ENCODE results near the gene OGFOD3.
A peak's percentile ranks its signal among the peaks of the same experiment; 100 is the strongest.

OGFOD3 gene

DNA sequence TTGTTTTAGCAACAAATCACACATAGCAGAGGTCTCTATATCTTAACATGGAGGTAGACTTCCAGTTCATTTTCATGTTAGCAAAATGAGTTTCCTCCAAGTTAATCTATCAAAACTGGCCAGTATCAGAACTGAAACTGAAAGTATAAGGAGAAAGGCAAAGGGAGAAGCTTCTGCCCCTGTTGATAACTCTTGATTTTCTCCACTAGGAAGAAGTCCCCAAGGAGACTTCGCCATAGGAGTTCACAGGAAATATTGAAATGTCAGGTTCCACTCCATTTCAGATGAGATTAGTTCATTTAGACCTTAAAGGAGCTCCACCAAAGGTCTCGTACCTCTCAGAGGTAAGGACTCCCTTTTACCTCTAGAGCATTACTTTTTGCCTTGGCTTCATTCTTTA, 1.2 kb upstream of the OGFOD3 start:
- H3K4me3 ChIP-seq (ENCODE audit: low read depth in 1 of 2, low read length in 2 of 2) = peak overlapping the region; percentile 81 to 95; a peak in 3 of 4 replicates
- peaks cover 18% of the 10 kb centered on the region for H4K20me1 ChIP-seq (ENCODE audit: insufficient read depth, low read length)
- H3K9ac ChIP-seq (ENCODE audit: low read depth, low read length) = peak overlapping the region; percentile 85
- DNase-seq (no peak), ATAC-seq (ENCODE audit: insufficient read depth, low read depth) (no peak)
- H3K79me2 ChIP-seq (ENCODE audit: insufficient read depth, low read length) = peaks cover 38% of the 10 kb centered on the region
- peak overlapping the region; percentile 97 for H3K27ac ChIP-seq (ENCODE audit: low read length)
- peak overlapping the region; percentile 97 for H3K4me2 ChIP-seq (ENCODE audit: insufficient read depth, low read length)
- H3K9me3 ChIP-seq (ENCODE audit: insufficient read depth, low read length, severe bottlenecking) = no peaks in the 10 kb centered on the region
- no peaks in the 10 kb centered on the region for H3K27me3 ChIP-seq (ENCODE audit: insufficient read depth, low read length, poor library complexity)
- TF ChIP-seq CTCF (IDR thresholded peaks at IDR 0.05; ENCODE audit: borderline replicate concordance, extremely low read depth, low read length, poor library complexity, severe bottlenecking) (no peak), EZH2 (IDR thresholded peaks at IDR 0.05; ENCODE audit: borderline replicate concordance, low read depth, low read length, severe bottlenecking) (no peak)
- H2AFZ ChIP-seq (ENCODE audit: low read depth, low read length) = 0 out of 2 replicates have a peak overlapping the region, but pooled peaks have one; percentile 93
- peaks cover 27% of the 10 kb centered on the region for H3K36me3 ChIP-seq (ENCODE audit: insufficient read depth, low read length)
- H3K4me1 ChIP-seq (ENCODE audit: insufficient read depth, low read length) = peaks cover 35% of the 10 kb centered on the region

DNA sequence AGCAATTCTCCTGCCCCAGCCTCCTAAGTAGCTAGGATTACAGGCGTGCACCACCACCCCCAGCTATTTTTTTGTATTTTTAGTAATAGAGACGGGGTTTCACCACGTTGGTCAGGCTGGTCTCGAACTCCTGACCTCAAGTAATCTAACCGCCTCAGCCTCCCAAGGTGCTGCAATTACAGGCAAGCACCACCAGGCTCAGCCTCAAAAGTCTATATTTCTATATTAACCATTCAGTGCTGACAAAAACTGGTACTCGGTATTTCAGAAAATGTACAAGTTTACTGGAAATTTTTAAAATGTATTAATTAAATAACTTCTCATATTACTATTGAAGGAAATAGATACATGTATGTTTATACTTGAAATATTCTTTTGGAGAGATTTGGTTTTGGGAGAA, 1.6 kb downstream of the OGFOD3 start:
- no peaks in the 10 kb centered on the region for H3K9me3 ChIP-seq (ENCODE audit: insufficient read depth, low read length, severe bottlenecking)
- H3K36me3 ChIP-seq (ENCODE audit: insufficient read depth, low read length) = peaks cover 31% of the 10 kb centered on the region
- no peaks in the 10 kb centered on the region for H3K27me3 ChIP-seq (ENCODE audit: insufficient read depth, low read length, poor library complexity)
- ATAC-seq (ENCODE audit: insufficient read depth, low read depth) = no peak
- DNase-seq = no peak
- no peak overlapping the region for H3K4me3 ChIP-seq (ENCODE audit: low read depth in 1 of 2, low read length in 2 of 2)
- H3K27ac ChIP-seq (ENCODE audit: low read length) = no peak overlapping the region
- H3K4me2 ChIP-seq (ENCODE audit: insufficient read depth, low read length) = no peak overlapping the region
- H4K20me1 ChIP-seq (ENCODE audit: insufficient read depth, low read length) = peaks cover 18% of the 10 kb centered on the region
- H2AFZ ChIP-seq (ENCODE audit: low read depth, low read length) = no peak overlapping the region
- TF ChIP-seq CTCF (IDR thresholded peaks at IDR 0.05; ENCODE audit: borderline replicate concordance, extremely low read depth, low read length, poor library complexity, severe bottlenecking) (peak; percentile 28), EZH2 (IDR thresholded peaks at IDR 0.05; ENCODE audit: borderline replicate concordance, low read depth, low read length, severe bottlenecking) (no peak)
- H3K4me1 ChIP-seq (ENCODE audit: insufficient read depth, low read length) = peaks cover 37% of the 10 kb centered on the region
- H3K9ac ChIP-seq (ENCODE audit: low read depth, low read length) = no peak overlapping the region
- H3K79me2 ChIP-seq (ENCODE audit: insufficient read depth, low read length) = peaks cover 43% of the 10 kb centered on the region

GRCh38 chr17:82416264-82416663, 2.1 kb downstream of the OGFOD3 start:
- Histone ChIP-seq H3K4me2 (ENCODE audit: insufficient read depth, low read length) (no peak overlapping the region), H3K4me1 (ENCODE audit: insufficient read depth, low read length) (peaks cover 37% of the 10 kb centered on the region), H3K36me3 (ENCODE audit: insufficient read depth, low read length) (peaks cover 26% of the 10 kb centered on the region), H3K27ac (ENCODE audit: low read length) (no peak overlapping the region), H3K4me3 (ENCODE audit: low read depth in 1 of 2, low read length in 2 of 2) (no peak overlapping the region), H4K20me1 (ENCODE audit: insufficient read depth, low read length) (peaks cover 23% of the 10 kb centered on the region), H3K9me3 (ENCODE audit: insufficient read depth, low read length, severe bottlenecking) (no peaks in the 10 kb centered on the region), H2AFZ (ENCODE audit: low read depth, low read length) (no peak overlapping the region), H3K27me3 (ENCODE audit: insufficient read depth, low read length, poor library complexity) (no peaks in the 10 kb centered on the region), H3K9ac (ENCODE audit: low read depth, low read length) (no peak overlapping the region), H3K79me2 (ENCODE audit: insufficient read depth, low read length) (peaks cover 46% of the 10 kb centered on the region)
- TF ChIP-seq EZH2 (IDR thresholded peaks at IDR 0.05; ENCODE audit: borderline replicate concordance, low read depth, low read length, severe bottlenecking) (no peak), CTCF (IDR thresholded peaks at IDR 0.05; ENCODE audit: borderline replicate concordance, extremely low read depth, low read length, poor library complexity, severe bottlenecking) (no peak)
- ATAC-seq (ENCODE audit: insufficient read depth, low read depth) (no peak), DNase-seq (no peak)

GRCh38 chr17:82415786-82416185, 2.6 kb downstream of the OGFOD3 start:
- no peak for TF ChIP-seq CTCF (IDR thresholded peaks at IDR 0.05; ENCODE audit: borderline replicate concordance, extremely low read depth, low read length, poor library complexity, severe bottlenecking)
- H3K27ac ChIP-seq (ENCODE audit: low read length) = no peak overlapping the region
- H3K79me2 ChIP-seq (ENCODE audit: insufficient read depth, low read length) = peaks cover 46% of the 10 kb centered on the region
- ATAC-seq (ENCODE audit: insufficient read depth, low read depth) (no peak), DNase-seq (no peak)
- H3K27me3 ChIP-seq (ENCODE audit: insufficient read depth, low read length, poor library complexity) = no peaks in the 10 kb centered on the region
- peaks cover 23% of the 10 kb centered on the region for H4K20me1 ChIP-seq (ENCODE audit: insufficient read depth, low read length)
- H3K4me2 ChIP-seq (ENCODE audit: insufficient read depth, low read length) = no peak overlapping the region
- no peak overlapping the region for H3K9ac ChIP-seq (ENCODE audit: low read depth, low read length)
- no peak overlapping the region for H3K4me3 ChIP-seq (ENCODE audit: low read depth in 1 of 2, low read length in 2 of 2)
- H3K4me1 ChIP-seq (ENCODE audit: insufficient read depth, low read length) = peaks cover 37% of the 10 kb centered on the region
- H3K36me3 ChIP-seq (ENCODE audit: insufficient read depth, low read length) = peaks cover 22% of the 10 kb centered on the region
- H2AFZ ChIP-seq (ENCODE audit: low read depth, low read length) = no peak overlapping the region
- H3K9me3 ChIP-seq (ENCODE audit: insufficient read depth, low read length, severe bottlenecking) = no peaks in the 10 kb centered on the region
